Loucy (cell line): ENCODE results near the gene NPIPB2.

Experiments used
- CTCF ChIP-seq: fragments of 200-600 bp; sonication (generic); conservative IDR thresholded peaks from 2 replicates; pipeline ENCODE4 v1.5.1; 2014; ENCODE audit warnings: mild to moderate bottlenecking, antibody characterized with exemption, low read length
- EZH2phosphoT487 ChIP-seq: fragments of 200-600 bp; IDR thresholded peaks from 2 replicates; pipeline ENCODE4 v1.6.1; 2018; ENCODE audit warnings: antibody characterized with exemption, mild to moderate bottlenecking, moderate library complexity, borderline replicate concordance

- no peak for TF ChIP-seq CTCF
- no peak for TF ChIP-seq EZH2phosphoT487
Observed at GRCh38 chr16:11948819-11949218, 7.0 kb upstream of the NPIPB2 start.
